ENCODE results near the gene TMEM164.

Gene TMEM164

GRCh38 chrX:110003167-110004156, 548 bp downstream of the TMEM164 start:
- no peak for DNase-seq (ENCODE audit: low read depth in 2 of 2)

GRCh38 chrX:110004215-110004614, 1.3 kb downstream of the TMEM164 start:
- no peak for DNase-seq (ENCODE audit: low read depth in 2 of 2)

GRCh38 chrX:110004731-110005369, 1.9 kb downstream of the TMEM164 start:
- no peak for DNase-seq (ENCODE audit: low read depth in 2 of 2)

GRCh38 chrX:110006161-110006560, 3.2 kb downstream of the TMEM164 start:
- no peak for DNase-seq (ENCODE audit: low read depth in 2 of 2)

- no peak for DNase-seq (ENCODE audit: low read depth in 2 of 2)
Measured at GRCh38 chrX:110006821-110007375, 4.0 kb downstream of the TMEM164 start.

- no peak for DNase-seq (ENCODE audit: low read depth in 2 of 2)
Measured at GRCh38 chrX:110008011-110008635, 5.2 kb downstream of the TMEM164 start.

GRCh38 chrX:110012818-110013485, 10.0 kb downstream of the TMEM164 start:
- DNase-seq (ENCODE audit: low read depth in 2 of 2): no peak

GRCh38 chrX:110013968-110014367, 11.1 kb downstream of the TMEM164 start:
- DNase-seq (ENCODE audit: low read depth in 2 of 2): no peak

- DNase-seq (ENCODE audit: low read depth in 2 of 2): no peak
Measured at GRCh38 chrX:110015032-110015431, 12.1 kb downstream of the TMEM164 start.

- DNase-seq (ENCODE audit: low read depth in 2 of 2): no peak
Measured at GRCh38 chrX:110015915-110016314, 13.0 kb downstream of the TMEM164 start.

- DNase-seq (ENCODE audit: low read depth in 2 of 2): no peak
Measured at GRCh38 chrX:110020536-110020935, 17.6 kb downstream of the TMEM164 start.

- no peak for DNase-seq (ENCODE audit: low read depth in 2 of 2)
Measured at GRCh38 chrX:110021258-110022022, 18.5 kb downstream of the TMEM164 start.

- no peak for DNase-seq (ENCODE audit: low read depth in 2 of 2)
Measured at GRCh38 chrX:110022599-110023448, 19.9 kb downstream of the TMEM164 start.

GRCh38 chrX:110025395-110025794, 22.5 kb downstream of the TMEM164 start:
- DNase-seq (ENCODE audit: low read depth in 2 of 2): no peak

GRCh38 chrX:110026099-110026844, 23.4 kb downstream of the TMEM164 start:
- no peak for DNase-seq (ENCODE audit: low read depth in 2 of 2)

- DNase-seq (ENCODE audit: low read depth in 2 of 2): no peak
Measured at GRCh38 chrX:110032534-110033147, 29.7 kb downstream of the TMEM164 start.

- no peak for DNase-seq (ENCODE audit: low read depth in 2 of 2)
Measured at GRCh38 chrX:110034036-110034435, 31.1 kb downstream of the TMEM164 start.

- DNase-seq (ENCODE audit: low read depth in 2 of 2): no peak
Measured at GRCh38 chrX:110036162-110037033, 33.5 kb downstream of the TMEM164 start.

All from stimulated activated CD8-positive, alpha-beta memory T cell treated with anti-CD3 and anti-CD28 coated beads, Interleukin-7, amount 100 ng/mL, for 4 hours (primary cell).